GM21360 (cell line): ENCODE data around the gene WDR35.
"Not testable (repeated sequence)": the region's sequence is repeated elsewhere in the genome, so short reads cannot be mapped to it uniquely, and the experiment has no call there.

Experiments
- ATAC-seq: cut with Tn5 transposase; IDR thresholded peaks from one replicate; pipeline ENCODE4 v1.9.1; 2021; ENCODE audit warnings: mild to moderate bottlenecking, moderate library complexity; ENCODE audit not compliant: unreplicated experiment

WDR35 gene

DNA sequence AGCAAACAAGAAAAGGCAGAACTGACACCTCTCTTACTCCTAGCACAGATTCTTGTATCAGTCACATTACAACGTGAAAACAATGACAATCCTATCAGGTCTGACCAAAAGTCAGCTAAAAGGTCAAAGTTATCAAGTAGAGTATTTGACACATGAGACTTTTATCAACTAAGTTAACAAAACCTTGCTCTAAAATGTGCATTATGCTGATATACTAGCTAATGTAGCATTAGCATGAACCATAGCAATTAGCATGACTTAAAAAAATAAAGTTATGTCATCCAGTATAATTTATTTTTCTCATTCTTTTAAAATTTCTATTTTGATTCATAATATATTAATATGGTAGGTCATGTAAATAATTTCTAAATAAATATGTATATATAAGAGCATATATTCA, 46.7 kb downstream of the WDR35 start:
- no peak for ATAC-seq

DNA sequence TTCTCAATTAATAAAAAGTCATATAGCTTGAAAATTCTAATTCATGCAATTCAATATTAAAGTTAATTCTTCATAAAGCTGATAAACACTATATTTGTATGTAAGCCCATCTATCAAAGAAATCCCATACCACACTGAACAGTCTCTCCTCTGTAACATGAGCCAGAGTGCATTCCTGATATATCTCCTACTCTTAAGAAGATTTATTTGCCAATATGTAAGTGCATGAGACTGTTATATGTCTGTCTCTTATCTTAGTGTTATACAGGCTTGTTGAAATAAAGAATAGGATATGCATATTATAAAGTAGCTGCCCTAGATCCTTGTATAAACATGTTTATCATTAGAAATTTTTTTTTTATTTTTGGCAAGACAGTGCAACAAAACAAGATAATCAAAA, 47.7 kb downstream of the WDR35 start:
- ATAC-seq = no peak

- ATAC-seq = no peak
These were observed 52.9 kb downstream of the WDR35 start for GRCh38 chr2:19937004-19937403.

GRCh38 chr2:19936203-19936602, 53.7 kb downstream of the WDR35 start:
- no peak for ATAC-seq

DNA sequence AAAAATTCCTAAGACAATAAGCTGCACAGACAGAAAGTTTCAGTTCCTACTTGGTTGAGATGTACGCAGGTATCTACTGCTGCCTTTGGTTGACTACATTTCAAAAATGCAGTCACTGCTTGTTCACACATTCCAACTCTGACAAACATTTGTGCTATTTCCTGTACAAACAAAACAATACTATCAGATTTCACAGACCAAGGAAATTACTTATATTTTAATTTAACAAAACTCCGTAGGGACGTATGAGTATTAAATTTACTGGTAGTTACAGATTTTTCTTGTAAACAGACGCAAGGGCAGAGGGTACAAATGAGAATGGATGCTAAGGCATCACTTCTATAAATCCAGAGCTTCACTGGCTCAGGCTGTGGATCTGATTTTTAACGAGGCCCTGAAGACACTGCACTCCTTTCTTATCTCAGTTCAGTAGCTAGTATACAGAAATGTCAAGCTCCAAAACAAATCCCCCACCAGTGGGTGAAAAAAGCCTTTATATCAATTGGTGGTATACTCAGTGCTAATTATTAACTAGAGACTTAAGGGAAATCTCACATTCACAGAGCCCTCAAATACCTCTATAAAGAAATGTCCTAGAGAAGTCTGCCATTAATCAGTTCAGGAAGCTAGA, 56.4 kb downstream of the WDR35 start:
- peak; percentile 63 for ATAC-seq

GRCh38 chr2:19932928-19933327, 57.0 kb downstream of the WDR35 start:
- peak; percentile 32 for ATAC-seq

DNA sequence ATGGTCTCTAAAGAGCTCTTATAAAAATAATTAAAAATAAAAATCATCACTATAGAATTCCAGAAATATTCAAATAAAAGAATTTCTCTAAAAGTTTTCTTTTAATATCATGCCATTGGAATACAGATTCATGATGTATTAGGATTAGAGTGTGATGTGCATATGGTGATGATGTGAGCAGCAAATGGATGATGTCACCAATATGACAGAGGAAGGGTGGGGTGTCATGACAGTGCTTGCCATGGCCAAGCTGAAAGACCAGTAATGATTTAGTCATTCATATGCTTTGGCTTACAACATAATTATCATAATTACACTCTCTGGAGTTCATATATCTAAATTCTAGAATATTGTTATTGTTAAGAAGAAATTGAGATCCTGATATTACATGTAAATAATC, 60.7 kb downstream of the WDR35 start:
- ATAC-seq = no peak

- ATAC-seq = not testable (repeated sequence)
These were observed 62.1 kb downstream of the WDR35 start for GRCh38 chr2:19927816-19928215.

GRCh38 chr2:19924526-19924925, 65.4 kb downstream of the WDR35 start:
- ATAC-seq = not testable (repeated sequence)

- not testable (repeated sequence) for ATAC-seq
These were observed 67.7 kb downstream of the WDR35 start for GRCh38 chr2:19922188-19922587.

DNA sequence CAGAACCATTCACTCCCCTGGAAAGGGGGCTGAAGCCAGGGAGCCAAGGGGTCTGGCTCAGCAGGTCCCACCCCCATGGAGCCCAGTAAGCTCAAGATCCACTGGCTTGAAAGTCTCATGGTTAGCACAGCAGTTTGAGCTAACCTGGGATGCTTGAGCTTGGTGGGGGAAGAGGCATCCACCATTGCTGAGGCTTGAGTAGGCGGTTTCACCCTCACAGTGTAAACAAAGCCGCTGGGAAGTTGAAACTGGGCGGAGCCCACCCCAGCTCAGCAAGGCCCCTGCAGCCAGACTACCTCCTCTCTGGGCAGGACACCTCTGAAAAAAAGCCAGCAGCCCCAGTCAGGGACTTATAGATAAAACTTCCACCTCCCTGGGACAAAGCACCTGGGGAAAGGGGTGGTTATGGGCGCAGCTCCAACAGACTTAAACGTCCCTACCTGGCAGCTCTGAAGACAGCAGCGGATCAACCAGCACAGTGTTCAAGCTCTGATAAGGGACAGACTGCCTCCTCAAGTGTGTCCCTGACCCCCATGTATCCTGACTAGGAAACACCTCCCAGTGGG, 73.4 kb downstream of the WDR35 start:
- no peak for ATAC-seq

GRCh38 chr2:19914266-19914975, 75.5 kb downstream of the WDR35 start:
- ATAC-seq = no peak

- ATAC-seq = no peak
These were observed 77.9 kb downstream of the WDR35 start for GRCh38 chr2:19911808-19912509.

DNA sequence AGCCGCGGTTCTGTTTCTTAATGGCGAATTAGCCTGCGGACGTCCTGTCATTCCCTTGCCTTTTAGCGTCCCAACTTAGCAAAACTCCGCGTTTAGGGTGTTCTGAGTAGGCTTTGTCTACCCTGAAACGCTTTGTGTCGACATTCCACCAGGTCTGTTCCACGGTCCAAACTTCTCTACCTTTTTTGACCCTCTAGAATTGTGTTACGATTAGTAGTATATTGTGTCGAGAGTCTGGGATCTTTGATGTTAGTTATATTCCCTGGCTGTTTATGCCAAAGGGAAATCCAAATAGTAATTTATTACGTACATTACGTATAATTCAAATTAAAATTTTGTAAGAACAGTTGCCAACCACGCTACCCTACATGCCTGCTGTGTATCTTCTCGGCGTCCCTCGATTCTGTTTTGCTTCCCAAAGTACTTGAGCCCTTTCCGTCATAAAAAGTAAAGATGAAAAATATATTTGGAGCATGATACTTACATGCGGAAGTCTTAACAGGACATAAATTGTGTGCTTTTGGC, 87.6 kb downstream of the WDR35 start:
- no peak for ATAC-seq

DNA sequence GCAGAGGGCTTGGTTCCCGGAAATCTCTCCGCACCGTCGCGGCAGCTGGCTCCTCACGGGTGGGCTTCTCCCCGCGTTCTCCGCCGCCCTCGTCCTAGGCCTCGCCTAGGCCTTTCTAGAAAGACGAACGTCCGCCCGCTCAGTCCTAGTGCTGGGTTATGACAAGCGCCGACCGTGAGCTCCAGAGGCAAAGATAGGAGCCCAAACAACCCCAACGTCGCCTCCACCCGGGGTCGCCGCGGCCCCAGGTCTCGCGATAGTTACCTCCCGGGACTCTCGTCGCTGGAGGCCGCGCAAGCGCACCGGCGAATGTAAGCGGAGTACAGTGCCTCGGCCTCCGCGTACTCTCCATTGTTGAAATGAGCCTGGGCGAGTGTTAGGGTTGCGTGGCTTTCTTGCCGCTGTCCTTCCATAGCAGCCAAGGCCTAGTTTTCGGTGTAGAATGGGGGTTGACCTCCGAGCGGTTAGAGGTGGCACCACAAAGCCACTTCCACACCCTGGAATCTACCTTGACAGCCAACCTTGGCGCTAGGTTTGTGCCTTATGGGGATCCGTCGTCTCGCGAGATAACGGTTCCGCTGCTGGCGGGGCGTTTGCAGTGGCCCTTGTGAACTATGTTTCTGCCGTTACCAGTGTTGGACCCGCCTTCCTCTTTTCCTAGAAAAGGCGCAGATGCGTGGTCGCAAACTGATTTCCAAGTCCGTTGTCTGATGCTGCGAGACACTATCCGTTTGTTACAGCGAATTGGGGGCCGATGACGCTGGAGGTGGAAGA, 88.3 kb downstream of the WDR35 start, which contains the start of gene TTC32:
Gene TTC32 (minus strand): TSS at position 542 of the 774 bp plus-strand sequence. CDS start 129 bp downstream, at position 413.
- peak; percentile 82 for ATAC-seq

DNA sequence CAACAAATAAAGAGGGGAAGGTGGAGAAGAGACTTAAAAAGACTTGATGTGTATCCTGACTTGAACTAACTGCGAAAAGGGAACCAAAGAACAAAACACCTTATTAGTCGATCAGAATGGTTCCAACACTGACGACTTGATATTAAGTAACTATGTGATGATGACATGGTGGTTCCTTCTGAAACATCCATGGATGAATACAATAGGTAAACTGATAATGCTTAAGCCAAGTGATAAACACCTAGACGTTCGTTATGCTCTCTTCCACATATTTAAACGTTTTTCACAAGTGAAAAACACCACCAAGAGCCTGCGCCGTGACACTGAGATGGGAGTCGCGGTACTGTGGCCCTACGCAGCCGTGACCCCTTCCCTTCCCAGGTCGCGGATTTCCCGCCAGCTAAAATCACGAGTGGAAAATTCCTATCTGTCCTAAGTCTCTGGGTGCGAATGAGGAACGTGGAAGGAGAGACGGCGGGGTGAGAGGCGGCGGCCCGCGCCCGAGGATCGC, 88.9 kb downstream of the WDR35 start:
- peak; percentile 8 for ATAC-seq

- no peak for ATAC-seq
These were observed 89.6 kb downstream of the WDR35 start for GRCh38 chr2:19899985-19900930.

DNA sequence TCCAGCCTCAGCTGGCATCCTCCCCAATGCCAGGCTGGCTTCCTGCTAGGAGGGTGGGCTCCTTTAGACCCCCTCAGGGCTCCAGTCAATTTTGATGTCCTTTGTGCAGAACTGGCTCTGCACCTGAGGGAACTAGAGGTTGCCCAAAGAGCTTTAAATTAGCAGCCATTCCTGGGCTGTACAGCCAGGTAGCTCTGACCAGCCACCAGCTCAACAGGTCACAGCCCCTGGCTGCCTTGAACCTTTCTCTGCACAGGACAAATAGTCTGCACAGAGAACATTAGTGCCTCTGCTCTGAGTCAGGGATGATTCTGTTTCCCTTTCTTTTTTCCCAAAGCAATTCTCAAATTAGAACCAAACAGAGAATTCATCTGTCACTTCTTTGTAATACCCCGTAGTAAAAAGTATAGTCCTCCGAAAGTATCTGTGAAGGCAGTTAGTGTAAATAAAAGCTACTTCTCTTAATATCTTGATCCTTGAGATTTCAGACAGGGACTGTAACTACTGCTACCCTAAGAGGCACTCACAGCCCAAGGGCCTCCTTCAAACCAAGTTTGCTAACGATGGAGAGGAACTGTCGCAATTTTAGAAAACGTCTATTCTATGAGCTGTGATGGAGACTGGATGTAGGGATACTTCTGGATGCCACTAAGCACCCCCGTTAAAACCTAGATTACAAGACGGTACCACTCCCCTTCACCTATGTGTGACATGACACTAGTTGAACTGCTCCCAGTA, 91.1 kb downstream of the WDR35 start:
- no peak for ATAC-seq
